ENCODE results near the gene TRIM28. TPM values are rescaled to one million over a fixed set of nuclear protein-coding genes. Genes with fewer than 3 reads are reported as not detected.
A peak's percentile ranks its signal among the peaks of the same experiment; 100 is the strongest.

TRIM28 gene
- total RNA-seq, 1 donor from 2014 or later, result 1,000 TPM

- H3K36me3 Mint-ChIP-seq (ENCODE audit: low read depth), result peaks cover 4% of the 10 kb centered on the region
- peaks cover 3% of the 10 kb centered on the region for H3K27me3 Mint-ChIP-seq (ENCODE audit: low read depth)
- H3K27ac Mint-ChIP-seq (ENCODE audit: unreplicated experiment), result peak overlapping the region; percentile 90
- no peak for TF ChIP-seq CTCF (conservative IDR thresholded peaks at IDR 0.05)
- no peaks in the 10 kb centered on the region for H3K9me3 Mint-ChIP-seq
- no peak for DNase-seq (ENCODE audit: low read depth, low spot score)
- H3K4me3 Mint-ChIP-seq, result peak overlapping the region; percentile 81
- peaks cover 30% of the 10 kb centered on the region for H3K4me1 Mint-ChIP-seq
These were observed 22.2 kb upstream of the TRIM28 start for GRCh38 chr19:58521651-58522050.

GRCh38 chr19:58522709-58523108, 21.2 kb upstream of the TRIM28 start:
- Mint-ChIP-seq H3K27ac (ENCODE audit: unreplicated experiment) (no peak overlapping the region), H3K27me3 (ENCODE audit: low read depth) (peaks cover 3% of the 10 kb centered on the region), H3K36me3 (ENCODE audit: low read depth) (peaks cover 4% of the 10 kb centered on the region), H3K4me3 (peak overlapping the region; percentile 35), H3K4me1 (peaks cover 30% of the 10 kb centered on the region), H3K9me3 (no peaks in the 10 kb centered on the region)
- no peak for TF ChIP-seq CTCF (conservative IDR thresholded peaks at IDR 0.05)
- no peak for DNase-seq (ENCODE audit: low read depth, low spot score)

- Mint-ChIP-seq H3K9me3 (no peaks in the 10 kb centered on the region), H3K4me3 (no peak overlapping the region), H3K36me3 (ENCODE audit: low read depth) (no peaks in the 10 kb centered on the region), H3K27me3 (ENCODE audit: low read depth) (peaks cover 27% of the 10 kb centered on the region), H3K4me1 (peaks cover 4% of the 10 kb centered on the region), H3K27ac (ENCODE audit: unreplicated experiment) (no peak overlapping the region)
- DNase-seq (ENCODE audit: low read depth, low spot score), result no peak
- no peak for TF ChIP-seq CTCF (conservative IDR thresholded peaks at IDR 0.05)
These were observed 14.5 kb upstream of the TRIM28 start for GRCh38 chr19:58529405-58529804.

- H3K4me3 Mint-ChIP-seq, result no peak overlapping the region
- no peaks in the 10 kb centered on the region for H3K36me3 Mint-ChIP-seq (ENCODE audit: low read depth)
- TF ChIP-seq CTCF (conservative IDR thresholded peaks at IDR 0.05), result no peak
- H3K4me1 Mint-ChIP-seq, result peaks cover 10% of the 10 kb centered on the region
- H3K27me3 Mint-ChIP-seq (ENCODE audit: low read depth), result peaks cover 27% of the 10 kb centered on the region
- H3K9me3 Mint-ChIP-seq, result no peaks in the 10 kb centered on the region
- no peak for DNase-seq (ENCODE audit: low read depth, low spot score)
- H3K27ac Mint-ChIP-seq (ENCODE audit: unreplicated experiment), result no peak overlapping the region
These were observed 12.6 kb upstream of the TRIM28 start for GRCh38 chr19:58531034-58531840.

- Mint-ChIP-seq H3K36me3 (ENCODE audit: low read depth) (no peaks in the 10 kb centered on the region), H3K27ac (ENCODE audit: unreplicated experiment) (no peak overlapping the region), H3K4me3 (peak overlapping the region; percentile 6), H3K27me3 (ENCODE audit: low read depth) (peaks cover 24% of the 10 kb centered on the region), H3K9me3 (no peaks in the 10 kb centered on the region), H3K4me1 (peaks cover 15% of the 10 kb centered on the region)
- no peak for TF ChIP-seq CTCF (conservative IDR thresholded peaks at IDR 0.05)
- no peak for DNase-seq (ENCODE audit: low read depth, low spot score)
These were observed 8.0 kb upstream of the TRIM28 start for GRCh38 chr19:58535857-58536256.

All from neural crest cell (in vitro differentiated cells).